ENCODE data around the gene PIGS. TPM values are rescaled to one million over a fixed set of nuclear protein-coding genes. Genes with fewer than 3 reads are reported as not detected.

Gene PIGS
- total and polyA plus RNA-seq, 2 of the 13 experiments (the other 11 are each of a cell fraction or from before 2014, with no cell fraction given): 31.7 to 42.6 TPM

DNA sequence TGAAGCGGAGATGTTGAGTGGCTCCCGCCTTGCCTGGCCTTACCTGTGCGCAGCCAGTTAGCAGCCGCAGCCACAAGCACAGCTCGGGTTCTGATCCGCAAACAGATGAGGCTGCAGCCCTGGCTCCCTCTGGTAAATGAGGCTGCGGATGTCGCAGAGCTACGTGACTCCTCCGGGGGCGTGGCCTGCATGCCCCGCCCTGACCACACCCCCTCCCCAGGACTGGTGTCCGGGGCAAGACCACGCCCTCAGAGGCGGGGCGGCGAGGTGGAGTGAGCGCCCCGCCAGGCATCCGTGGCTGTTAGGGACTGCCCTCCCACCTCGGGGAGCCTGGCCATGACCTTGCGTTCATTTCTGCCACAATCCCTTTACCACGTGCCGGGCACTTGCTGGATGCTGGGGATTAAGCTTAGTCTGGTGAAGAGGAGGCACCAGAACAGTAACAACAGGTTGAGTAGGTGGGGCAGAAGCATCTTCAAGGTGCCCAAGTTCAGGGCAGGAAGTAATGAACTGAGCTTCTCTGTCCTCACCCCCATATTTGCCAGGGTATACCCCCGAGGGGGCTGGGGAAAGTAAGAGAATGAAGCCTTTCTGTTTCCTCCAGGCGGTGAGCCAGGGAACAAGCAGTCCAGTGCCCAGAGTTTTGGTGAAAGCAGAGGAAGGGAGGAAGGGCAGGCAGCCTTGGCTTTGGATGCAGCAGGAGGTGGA lies 5.6 kb upstream of the PIGS start, which contains the start of gene ALDOC (continued):
- TF ChIP-seq GABPA (IDR thresholded peaks at IDR 0.05; ENCODE audit: low read depth, low read length): no peak
- peak; percentile 54 for TF ChIP-seq GABPA (CRISPR knock-in tag; IDR thresholded peaks at IDR 0.05; ENCODE audit: low read depth)
- TF ChIP-seq SIN3A (IDR thresholded peaks at IDR 0.05; ENCODE audit: borderline replicate concordance, low read depth, low read length): peak; percentile 80; the same call in 1 of the 2 replicates
- TF ChIP-seq NAIF1 (CRISPR knock-in tag; IDR thresholded peaks at IDR 0.05; ENCODE audit: borderline replicate concordance): no peak
- TF ChIP-seq, protein P1, sequence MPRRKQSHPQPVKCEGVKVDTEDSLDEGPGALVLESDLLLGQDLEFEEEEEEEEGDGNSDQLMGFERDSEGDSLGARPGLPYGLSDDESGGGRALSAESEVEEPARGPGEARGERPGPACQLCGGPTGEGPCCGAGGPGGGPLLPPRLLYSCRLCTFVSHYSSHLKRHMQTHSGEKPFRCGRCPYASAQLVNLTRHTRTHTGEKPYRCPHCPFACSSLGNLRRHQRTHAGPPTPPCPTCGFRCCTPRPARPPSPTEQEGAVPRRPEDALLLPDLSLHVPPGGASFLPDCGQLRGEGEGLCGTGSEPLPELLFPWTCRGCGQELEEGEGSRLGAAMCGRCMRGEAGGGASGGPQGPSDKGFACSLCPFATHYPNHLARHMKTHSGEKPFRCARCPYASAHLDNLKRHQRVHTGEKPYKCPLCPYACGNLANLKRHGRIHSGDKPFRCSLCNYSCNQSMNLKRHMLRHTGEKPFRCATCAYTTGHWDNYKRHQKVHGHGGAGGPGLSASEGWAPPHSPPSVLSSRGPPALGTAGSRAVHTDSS (CRISPR knock-in tag; conservative IDR thresholded peaks at IDR 0.05): no peak
- TF ChIP-seq, protein P2, sequence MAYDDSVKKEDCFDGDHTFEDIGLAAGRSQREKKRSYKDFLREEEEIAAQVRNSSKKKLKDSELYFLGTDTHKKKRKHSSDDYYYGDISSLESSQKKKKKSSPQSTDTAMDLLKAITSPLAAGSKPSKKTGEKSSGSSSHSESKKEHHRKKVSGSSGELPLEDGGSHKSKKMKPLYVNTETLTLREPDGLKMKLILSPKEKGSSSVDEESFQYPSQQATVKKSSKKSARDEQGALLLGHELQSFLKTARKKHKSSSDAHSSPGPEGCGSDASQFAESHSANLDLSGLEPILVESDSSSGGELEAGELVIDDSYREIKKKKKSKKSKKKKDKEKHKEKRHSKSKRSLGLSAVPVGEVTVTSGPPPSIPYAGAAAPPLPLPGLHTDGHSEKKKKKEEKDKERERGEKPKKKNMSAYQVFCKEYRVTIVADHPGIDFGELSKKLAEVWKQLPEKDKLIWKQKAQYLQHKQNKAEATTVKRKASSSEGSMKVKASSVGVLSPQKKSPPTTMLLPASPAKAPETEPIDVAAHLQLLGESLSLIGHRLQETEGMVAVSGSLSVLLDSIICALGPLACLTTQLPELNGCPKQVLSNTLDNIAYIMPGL (CRISPR knock-in tag; IDR thresholded peaks at IDR 0.05; ENCODE audit: borderline replicate concordance in 1 of 2, low read depth in 1 of 2): 0 out of 4 replicates have a peak, but pooled peaks of 1 of the 2 experiments have one; percentile 53
- no peak for TF ChIP-seq SIN3B (IDR thresholded peaks at IDR 0.05; ENCODE audit: low read length)
- TF ChIP-seq ZNF350 (CRISPR knock-in tag; IDR thresholded peaks at IDR 0.05; ENCODE audit: borderline replicate concordance, low read depth): peak; percentile 75; the same call in 1 of the 2 replicates
- no peak for TF ChIP-seq SNRNP70 (IDR thresholded peaks at IDR 0.05; ENCODE audit: low read depth, low read length)
- peak; percentile 77; the same call in 1 of the 2 replicates for TF ChIP-seq KDM2A (CRISPR knock-in tag; IDR thresholded peaks at IDR 0.05; ENCODE audit: borderline replicate concordance, low read depth)
- TF ChIP-seq ZNF501 (CRISPR knock-in tag; IDR thresholded peaks at IDR 0.05): peak; percentile 15; the same call in 1 of the 2 replicates
- no peak for TF ChIP-seq ZNF276 (CRISPR knock-in tag; IDR thresholded peaks at IDR 0.05; ENCODE audit: low read depth)
- peak; percentile 67; the same call in 1 of the 2 replicates for TF ChIP-seq NR2C2 (CRISPR knock-in tag; IDR thresholded peaks at IDR 0.05; ENCODE audit: borderline replicate concordance)
- 0 out of 2 replicates have a peak, but pooled peaks have one; percentile 38 for TF ChIP-seq BCL6 (CRISPR knock-in tag; IDR thresholded peaks at IDR 0.05)
- peak; percentile 65 for TF ChIP-seq NFYC (CRISPR knock-in tag; IDR thresholded peaks at IDR 0.05)
- TF ChIP-seq ZNF138 (CRISPR knock-in tag; IDR thresholded peaks at IDR 0.05; ENCODE audit: low read depth): 0 out of 2 replicates have a peak, but pooled peaks have one; percentile 50
- TF ChIP-seq HNF4G (IDR thresholded peaks at IDR 0.05; ENCODE audit: borderline replicate concordance, low read depth, low read length): no peak
- peak; percentile 29; the same call in 1 of the 2 replicates for TF ChIP-seq HNF4G (CRISPR knock-in tag; IDR thresholded peaks at IDR 0.05; ENCODE audit: borderline replicate concordance, low read depth)
- TF ChIP-seq ZNF629 (CRISPR knock-in tag; conservative IDR thresholded peaks at IDR 0.05): peak; percentile 23; the same call in 1 of the 2 replicates
- TF ChIP-seq EP300 (IDR thresholded peaks at IDR 0.05; ENCODE audit: low read depth in 2 of 2, low read length in 2 of 2): no peak; a peak in 1 of 4 replicates
- peak; percentile 45; the same call in 1 of the 2 replicates for TF ChIP-seq EP300 (CRISPR knock-in tag; IDR thresholded peaks at IDR 0.05; ENCODE audit: borderline replicate concordance)
